Measurements from ENCODE around the gene COL6A3. TPM values are rescaled to one million over a fixed set of nuclear protein-coding genes. Genes with fewer than 3 reads are reported as not detected.

The COL6A3 gene
- polyA plus RNA-seq, 1 donor (not counting 4 experiments of a cell fraction or from before 2014, with no cell fraction given) = not detected

GRCh38 chr2:237315170-237315828, 98.7 kb downstream of the COL6A3 start:
- H3K27me3 ChIP-seq (ENCODE audit: control insufficient read depth, extremely low read depth, insufficient read depth, low read length) = peaks cover 16% of the 10 kb centered on the region
- dilution Hi-C loops (cut with MboI; ENCODE audit: extremely low pct_ligation_motif_present, low sequenced_read_pairs) = no loop called here
- no peak overlapping the region for H3K27ac ChIP-seq (ENCODE audit: control insufficient read depth, insufficient read depth, low read length)
- H3K9me1 ChIP-seq (ENCODE audit: control insufficient read depth, extremely low read depth, insufficient read depth, low read length) = no peaks in the 10 kb centered on the region
- H3K9ac ChIP-seq (ENCODE audit: control insufficient read depth, extremely low read depth, insufficient read depth, low read length) = no peak overlapping the region
- no peaks in the 10 kb centered on the region for H4K20me1 ChIP-seq (ENCODE audit: control insufficient read depth, extremely low read depth, insufficient read depth, low read length)
- peak; percentile 52 for FAIRE-seq
- H3K36me3 ChIP-seq (ENCODE audit: control insufficient read depth in 2 of 2, extremely low read depth in 1 of 2, insufficient read depth in 2 of 2, low read length in 2 of 2) = no peaks in the 10 kb centered on the region
- H3K4me1 ChIP-seq (ENCODE audit: control insufficient read depth, extremely low read depth, insufficient read depth, low read length) = peaks cover 3% of the 10 kb centered on the region
- TF ChIP-seq EZH2 (IDR thresholded peaks at IDR 0.05; ENCODE audit: low read length) (no peak), CTCF (optimal IDR thresholded peaks at IDR 0.05 in 1 of 3, IDR thresholded peaks at IDR 0.05 in 1 of 3, conservative IDR thresholded peaks at IDR 0.05 in 1 of 3; ENCODE audit: extremely low read depth in 1 of 3, insufficient read depth in 2 of 3, low read length in 3 of 3) (peak in 1 of 3 experiments; percentile 14)
- DNase-seq (ENCODE audit: low read depth, low spot score) = no peak
- H3K4me2 ChIP-seq (ENCODE audit: control insufficient read depth, extremely low read depth, insufficient read depth, low read depth, low read length) = peak overlapping the region; percentile 9
- H2AFZ ChIP-seq (ENCODE audit: control insufficient read depth, low read length) = peak overlapping the region; percentile 27
- no peak overlapping the region for H3K4me3 ChIP-seq (ENCODE audit: control insufficient read depth in 2 of 3, extremely low read depth in 1 of 3, insufficient read depth in 2 of 3, low read depth in 1 of 3, low read length in 3 of 3)
- H3K79me2 ChIP-seq (ENCODE audit: control insufficient read depth, insufficient read depth, low read length) = no peaks in the 10 kb centered on the region
- no peaks in the 10 kb centered on the region for H3K9me3 ChIP-seq (ENCODE audit: control insufficient read depth, low read depth, low read length)

GRCh38 chr2:237314681-237315080, 99.3 kb downstream of the COL6A3 start:
- H3K4me2 ChIP-seq (ENCODE audit: control insufficient read depth, extremely low read depth, insufficient read depth, low read depth, low read length) = peak overlapping the region; percentile 9
- no peak overlapping the region for H3K27ac ChIP-seq (ENCODE audit: control insufficient read depth, insufficient read depth, low read length)
- H3K4me1 ChIP-seq (ENCODE audit: control insufficient read depth, extremely low read depth, insufficient read depth, low read length) = peaks cover 3% of the 10 kb centered on the region
- H3K9me1 ChIP-seq (ENCODE audit: control insufficient read depth, extremely low read depth, insufficient read depth, low read length) = no peaks in the 10 kb centered on the region
- no peaks in the 10 kb centered on the region for H3K79me2 ChIP-seq (ENCODE audit: control insufficient read depth, insufficient read depth, low read length)
- H4K20me1 ChIP-seq (ENCODE audit: control insufficient read depth, extremely low read depth, insufficient read depth, low read length) = no peaks in the 10 kb centered on the region
- TF ChIP-seq EZH2 (IDR thresholded peaks at IDR 0.05; ENCODE audit: low read length) (no peak), CTCF (optimal IDR thresholded peaks at IDR 0.05 in 1 of 3, IDR thresholded peaks at IDR 0.05 in 1 of 3, conservative IDR thresholded peaks at IDR 0.05 in 1 of 3; ENCODE audit: extremely low read depth in 1 of 3, insufficient read depth in 2 of 3, low read length in 3 of 3) (no peak)
- H3K4me3 ChIP-seq (ENCODE audit: control insufficient read depth in 2 of 3, extremely low read depth in 1 of 3, insufficient read depth in 2 of 3, low read depth in 1 of 3, low read length in 3 of 3) = no peak overlapping the region
- H3K9ac ChIP-seq (ENCODE audit: control insufficient read depth, extremely low read depth, insufficient read depth, low read length) = no peak overlapping the region
- dilution Hi-C loops (cut with MboI; ENCODE audit: extremely low pct_ligation_motif_present, low sequenced_read_pairs) = no loop called here
- no peak for FAIRE-seq
- no peaks in the 10 kb centered on the region for H3K9me3 ChIP-seq (ENCODE audit: control insufficient read depth, low read depth, low read length)
- no peak for DNase-seq (ENCODE audit: low read depth, low spot score)
- H2AFZ ChIP-seq (ENCODE audit: control insufficient read depth, low read length) = no peak overlapping the region
- no peaks in the 10 kb centered on the region for H3K36me3 ChIP-seq (ENCODE audit: control insufficient read depth in 2 of 2, extremely low read depth in 1 of 2, insufficient read depth in 2 of 2, low read length in 2 of 2)
- H3K27me3 ChIP-seq (ENCODE audit: control insufficient read depth, extremely low read depth, insufficient read depth, low read length) = peaks cover 16% of the 10 kb centered on the region
